ENCODE data around the gene NEURL1B.
"Not testable (repeated sequence)": the region's sequence is repeated elsewhere in the genome, so short reads cannot be mapped to it uniquely, and the experiment has no call there.

The NEURL1B gene

GRCh38 chr5:172648755-172649154, 7.7 kb downstream of the NEURL1B start:
- DNase-seq (ENCODE audit: low read depth): no peak
- no peak for TF ChIP-seq CTCF (IDR thresholded peaks at IDR 0.05; ENCODE audit: control insufficient read depth, extremely low read depth, insufficient read depth)
- no peak overlapping the region for H3K4me3 ChIP-seq (ENCODE audit: low read depth, low read length)

DNA sequence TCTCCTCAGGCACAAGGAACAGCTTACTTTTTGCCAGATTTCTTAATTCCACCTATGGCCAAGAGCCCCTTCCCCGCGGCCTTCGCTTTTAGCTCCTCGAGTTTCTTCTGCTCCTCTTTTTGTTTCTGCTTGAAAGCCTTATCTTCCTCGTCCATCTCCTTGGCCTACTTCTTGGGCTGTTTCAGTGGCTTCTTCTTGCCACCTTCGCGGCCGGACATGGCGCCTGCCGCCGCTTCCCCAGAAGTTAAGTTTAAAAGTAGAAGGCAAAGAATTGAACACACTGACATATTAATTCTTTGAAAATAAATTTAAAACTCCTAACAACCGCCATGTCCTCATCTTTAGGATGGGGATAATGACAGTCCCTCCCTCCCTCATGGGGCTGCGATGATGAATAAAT, 15.4 kb downstream of the NEURL1B start:
- DNase-seq (ENCODE audit: low read depth); H3K4me3 ChIP-seq (ENCODE audit: low read depth, low read length): not testable (repeated sequence)

DNA sequence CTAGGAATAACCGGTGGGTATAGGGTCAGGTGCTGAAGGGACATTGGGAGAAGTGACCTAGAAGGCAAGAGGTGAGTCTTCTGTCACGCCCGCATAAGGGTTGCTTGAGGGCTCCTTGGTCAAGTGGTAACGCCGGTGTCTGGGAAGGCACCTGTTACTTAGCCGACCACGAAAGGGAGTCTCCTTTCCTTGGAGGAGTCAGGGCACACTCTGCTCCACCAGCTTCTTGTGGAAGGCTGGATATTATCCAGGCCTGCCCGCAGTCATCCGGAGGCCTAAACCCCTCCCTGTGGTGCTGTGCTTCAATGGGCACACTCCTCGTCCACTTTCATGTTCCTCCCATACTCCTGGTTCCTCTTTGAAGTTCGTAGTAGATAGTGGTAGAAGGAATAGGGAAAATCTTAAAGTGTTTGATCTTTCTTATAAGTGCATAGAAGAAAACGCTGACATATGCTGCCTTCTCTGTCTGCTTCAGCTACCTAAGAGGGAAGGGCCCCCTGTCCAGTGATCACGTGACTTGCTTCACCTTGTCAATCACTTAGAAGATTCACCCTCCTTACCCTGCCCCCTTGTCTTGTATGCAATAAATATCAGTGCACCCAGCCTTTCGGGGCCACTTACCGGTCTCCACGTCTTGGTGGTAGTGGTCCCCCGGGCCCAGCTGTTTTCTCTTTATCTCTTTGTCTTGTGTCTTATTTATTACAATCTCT, 16.6 kb downstream of the NEURL1B start:
- not testable (repeated sequence) for DNase-seq (ENCODE audit: low read depth); H3K4me3 ChIP-seq (ENCODE audit: low read depth, low read length)

DNA sequence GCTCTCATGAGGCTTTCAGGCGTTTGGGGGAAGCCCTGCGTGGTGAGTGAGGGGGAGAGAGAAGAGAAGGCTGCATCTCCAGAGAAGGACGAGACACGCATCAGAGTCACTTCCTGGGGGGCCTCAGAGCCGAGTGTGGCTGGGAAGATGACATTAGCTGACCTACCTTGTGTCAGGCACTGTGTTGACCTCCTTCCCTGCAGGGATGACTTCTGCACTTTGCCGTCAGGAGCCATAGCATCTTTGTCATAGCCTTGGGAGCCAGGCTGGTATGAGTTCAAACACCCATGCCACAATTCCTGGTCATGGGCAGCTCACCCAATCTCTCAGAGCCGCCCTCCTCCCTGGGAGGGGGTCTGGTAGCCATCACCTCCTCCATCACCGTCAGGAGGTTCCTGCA, 17.3 kb downstream of the NEURL1B start:
- no peak for DNase-seq (ENCODE audit: low read depth)
- no peak overlapping the region for H3K4me3 ChIP-seq (ENCODE audit: low read depth, low read length)
- no peak for TF ChIP-seq CTCF (IDR thresholded peaks at IDR 0.05; ENCODE audit: control insufficient read depth, extremely low read depth, insufficient read depth)

DNA sequence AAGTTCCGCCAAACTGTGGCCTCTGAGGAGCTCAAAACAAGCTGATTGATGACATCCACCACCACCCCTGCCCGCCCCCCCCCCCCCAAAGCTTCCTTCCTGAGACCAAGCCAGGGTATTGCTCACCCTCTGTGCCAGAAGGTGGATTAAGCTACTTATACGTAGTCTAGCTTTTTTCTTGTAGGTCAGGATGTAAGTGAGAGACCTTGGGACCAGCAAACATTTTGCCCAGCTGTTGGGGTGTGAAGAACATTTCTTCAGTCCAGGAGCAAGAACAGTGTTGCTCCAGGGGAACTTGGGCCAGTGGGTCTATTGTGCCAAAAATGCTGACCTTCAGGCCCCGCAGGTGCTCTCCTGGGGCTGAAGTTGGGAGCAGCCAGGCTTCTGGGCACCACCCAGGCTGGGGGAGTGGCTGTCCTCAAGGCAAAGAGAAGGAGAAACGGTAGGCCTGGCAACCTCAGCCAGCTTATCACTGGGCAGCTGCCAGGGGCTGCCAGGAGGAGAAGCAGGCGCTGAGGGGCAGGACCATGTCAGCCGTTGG, 18.0 kb downstream of the NEURL1B start:
- no peak for TF ChIP-seq CTCF (IDR thresholded peaks at IDR 0.05; ENCODE audit: control insufficient read depth, extremely low read depth, insufficient read depth)
- no peak overlapping the region for H3K4me3 ChIP-seq (ENCODE audit: low read depth, low read length)
- DNase-seq (ENCODE audit: low read depth): peak; percentile 54

DNA sequence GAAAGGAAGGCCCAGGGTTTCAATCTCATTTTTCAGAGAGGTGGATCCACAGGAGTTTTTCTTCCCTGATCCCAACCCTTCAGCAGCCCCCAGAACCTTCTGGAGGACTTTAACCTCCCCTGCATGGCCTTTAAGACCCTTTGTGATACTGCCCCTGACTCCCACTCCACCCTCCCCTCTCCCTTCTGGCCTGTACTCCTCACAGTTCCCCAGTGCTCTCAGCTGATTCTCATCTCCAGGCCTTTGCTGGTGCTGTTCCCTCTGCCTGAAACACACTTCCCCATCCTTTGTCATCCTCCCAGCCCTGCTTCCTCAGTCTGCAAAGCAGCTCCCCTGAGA, 18.5 kb downstream of the NEURL1B start:
- no peak for DNase-seq (ENCODE audit: low read depth)
- no peak for TF ChIP-seq CTCF (IDR thresholded peaks at IDR 0.05; ENCODE audit: control insufficient read depth, extremely low read depth, insufficient read depth)
- no peak overlapping the region for H3K4me3 ChIP-seq (ENCODE audit: low read depth, low read length)

- no peak overlapping the region for H3K4me3 ChIP-seq (ENCODE audit: low read depth, low read length)
- peak; percentile 4 for DNase-seq (ENCODE audit: low read depth)
- TF ChIP-seq CTCF (IDR thresholded peaks at IDR 0.05; ENCODE audit: control insufficient read depth, extremely low read depth, insufficient read depth): no peak
Observed at GRCh38 chr5:172659909-172660628, 19.0 kb downstream of the NEURL1B start.

DNA sequence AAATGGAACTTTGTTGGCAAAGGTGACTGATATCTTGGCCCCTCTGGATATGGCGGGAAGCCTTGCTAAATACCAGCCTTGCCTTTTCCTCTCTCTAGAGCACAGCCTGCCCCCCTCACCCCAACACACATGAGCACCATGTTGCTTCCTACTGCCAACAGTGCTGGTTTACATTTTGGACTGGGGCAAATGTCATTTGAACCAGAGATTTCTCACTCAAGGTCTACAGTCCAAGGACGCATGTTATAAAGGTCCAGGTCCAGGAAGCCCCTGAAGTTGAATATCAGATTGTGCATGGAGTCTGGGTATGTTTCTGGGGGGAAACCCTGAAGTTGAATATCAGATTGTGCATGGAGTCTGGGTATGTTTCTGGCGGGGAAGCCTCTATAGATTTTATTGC, 19.9 kb downstream of the NEURL1B start:
- TF ChIP-seq CTCF (IDR thresholded peaks at IDR 0.05; ENCODE audit: control insufficient read depth, extremely low read depth, insufficient read depth): no peak
- no peak for DNase-seq (ENCODE audit: low read depth)
- no peak overlapping the region for H3K4me3 ChIP-seq (ENCODE audit: low read depth, low read length)

Data from LNCaP clone FGC (cell line).